ENCODE measurements around the gene KIAA0408.

KIAA0408 gene

DNA sequence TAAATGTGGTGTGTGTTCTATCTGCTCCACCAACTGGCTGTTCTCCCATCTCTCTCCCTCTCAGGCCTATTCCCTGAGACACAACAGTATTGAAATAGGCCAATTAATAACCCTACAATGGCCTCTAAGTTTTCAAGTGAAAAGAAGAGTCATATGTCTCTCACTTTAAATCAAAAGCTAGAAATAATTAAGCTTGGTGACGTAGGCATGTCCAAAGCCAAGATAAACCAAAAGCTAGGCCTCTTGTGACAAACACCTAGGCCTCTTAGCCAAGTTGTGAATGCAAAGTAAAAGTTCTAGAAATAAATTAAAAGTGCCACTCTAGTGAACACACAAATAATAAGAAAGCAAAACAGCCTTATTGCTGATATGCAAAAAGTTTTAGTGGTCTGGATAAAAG is 30.1 kb upstream of the KIAA0408 start:
- H3K36me3 Mint-ChIP-seq (ENCODE audit: low read depth), result peaks cover 30% of the 10 kb centered on the region
- H3K27me3 Mint-ChIP-seq (ENCODE audit: low read depth, poor library complexity), result no peaks in the 10 kb centered on the region
- peaks cover 17% of the 10 kb centered on the region for H3K9me3 Mint-ChIP-seq
- no peak for DNase-seq
- H3K4me1 Mint-ChIP-seq, result no peaks in the 10 kb centered on the region
- no peak overlapping the region for H3K4me3 Mint-ChIP-seq
- no peak overlapping the region for H3K27ac Mint-ChIP-seq
- TF ChIP-seq, protein P1, sequence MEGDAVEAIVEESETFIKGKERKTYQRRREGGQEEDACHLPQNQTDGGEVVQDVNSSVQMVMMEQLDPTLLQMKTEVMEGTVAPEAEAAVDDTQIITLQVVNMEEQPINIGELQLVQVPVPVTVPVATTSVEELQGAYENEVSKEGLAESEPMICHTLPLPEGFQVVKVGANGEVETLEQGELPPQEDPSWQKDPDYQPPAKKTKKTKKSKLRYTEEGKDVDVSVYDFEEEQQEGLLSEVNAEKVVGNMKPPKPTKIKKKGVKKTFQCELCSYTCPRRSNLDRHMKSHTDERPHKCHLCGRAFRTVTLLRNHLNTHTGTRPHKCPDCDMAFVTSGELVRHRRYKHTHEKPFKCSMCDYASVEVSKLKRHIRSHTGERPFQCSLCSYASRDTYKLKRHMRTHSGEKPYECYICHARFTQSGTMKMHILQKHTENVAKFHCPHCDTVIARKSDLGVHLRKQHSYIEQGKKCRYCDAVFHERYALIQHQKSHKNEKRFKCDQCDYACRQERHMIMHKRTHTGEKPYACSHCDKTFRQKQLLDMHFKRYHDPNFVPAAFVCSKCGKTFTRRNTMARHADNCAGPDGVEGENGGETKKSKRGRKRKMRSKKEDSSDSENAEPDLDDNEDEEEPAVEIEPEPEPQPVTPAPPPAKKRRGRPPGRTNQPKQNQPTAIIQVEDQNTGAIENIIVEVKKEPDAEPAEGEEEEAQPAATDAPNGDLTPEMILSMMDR (IDR thresholded peaks at IDR 0.05), result no peak

DNA sequence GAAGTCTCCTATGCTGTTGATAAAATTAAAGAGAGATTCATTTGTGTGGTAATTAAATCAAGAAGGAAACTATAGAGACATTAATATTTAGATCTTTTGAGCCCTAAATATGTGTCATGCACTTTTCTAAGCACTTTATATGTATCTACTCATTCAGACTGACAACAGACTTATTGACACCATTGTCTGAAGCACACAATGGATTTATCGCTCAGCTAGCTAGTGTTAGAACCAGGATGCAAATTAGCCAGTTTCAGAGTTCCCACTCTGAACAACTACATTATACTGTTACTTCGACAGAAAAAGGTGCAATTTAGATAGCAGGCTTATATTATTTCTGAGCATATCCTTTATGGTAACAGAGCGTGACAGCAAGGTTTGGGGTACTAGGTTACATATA is 27.7 kb upstream of the KIAA0408 start:
- DNase-seq, result no peak
- Mint-ChIP-seq H3K36me3 (ENCODE audit: low read depth) (peaks cover 26% of the 10 kb centered on the region), H3K4me1 (no peaks in the 10 kb centered on the region), H3K27me3 (ENCODE audit: low read depth, poor library complexity) (peaks cover 2% of the 10 kb centered on the region), H3K9me3 (peaks cover 16% of the 10 kb centered on the region), H3K27ac (no peak overlapping the region), H3K4me3 (no peak overlapping the region)
- TF ChIP-seq, protein P1 (IDR thresholded peaks at IDR 0.05), result no peak

DNA sequence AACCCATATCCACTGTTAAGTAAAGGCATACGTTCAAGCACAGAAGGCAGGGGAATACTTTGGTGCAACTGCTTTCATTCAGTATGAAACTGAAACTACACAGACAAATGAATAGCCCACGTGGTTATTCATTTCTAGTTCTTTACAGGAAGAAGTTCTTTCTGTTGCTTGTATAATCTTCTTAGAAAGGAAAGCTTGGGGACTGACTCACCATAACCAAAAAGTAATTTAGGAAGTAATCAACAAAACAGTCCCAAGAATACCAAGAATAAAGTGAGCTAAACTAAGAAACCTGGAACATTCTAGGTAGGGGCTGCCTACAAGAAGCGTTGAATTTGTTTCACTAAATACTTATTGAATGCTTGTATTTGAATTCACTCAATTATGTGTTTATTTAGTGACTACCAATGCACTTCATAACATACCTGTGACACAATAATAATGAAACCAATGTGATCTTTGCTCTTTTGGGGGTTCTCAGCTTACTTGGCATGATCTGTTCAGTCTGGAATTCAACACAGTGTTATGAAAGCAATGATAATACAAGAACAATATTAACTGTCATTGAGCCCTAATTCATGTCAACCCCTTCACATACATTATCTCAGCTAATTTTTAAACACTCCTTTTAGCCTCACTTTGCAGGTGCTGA is 25.1 kb upstream of the KIAA0408 start:
- no peaks in the 10 kb centered on the region for H3K4me1 Mint-ChIP-seq
- DNase-seq, result no peak
- no peak overlapping the region for H3K27ac Mint-ChIP-seq
- TF ChIP-seq, protein P1 (IDR thresholded peaks at IDR 0.05), result no peak
- no peaks in the 10 kb centered on the region for H3K9me3 Mint-ChIP-seq
- H3K27me3 Mint-ChIP-seq (ENCODE audit: low read depth, poor library complexity), result peaks cover 2% of the 10 kb centered on the region
- H3K36me3 Mint-ChIP-seq (ENCODE audit: low read depth), result peaks cover 3% of the 10 kb centered on the region
- no peak overlapping the region for H3K4me3 Mint-ChIP-seq

DNA sequence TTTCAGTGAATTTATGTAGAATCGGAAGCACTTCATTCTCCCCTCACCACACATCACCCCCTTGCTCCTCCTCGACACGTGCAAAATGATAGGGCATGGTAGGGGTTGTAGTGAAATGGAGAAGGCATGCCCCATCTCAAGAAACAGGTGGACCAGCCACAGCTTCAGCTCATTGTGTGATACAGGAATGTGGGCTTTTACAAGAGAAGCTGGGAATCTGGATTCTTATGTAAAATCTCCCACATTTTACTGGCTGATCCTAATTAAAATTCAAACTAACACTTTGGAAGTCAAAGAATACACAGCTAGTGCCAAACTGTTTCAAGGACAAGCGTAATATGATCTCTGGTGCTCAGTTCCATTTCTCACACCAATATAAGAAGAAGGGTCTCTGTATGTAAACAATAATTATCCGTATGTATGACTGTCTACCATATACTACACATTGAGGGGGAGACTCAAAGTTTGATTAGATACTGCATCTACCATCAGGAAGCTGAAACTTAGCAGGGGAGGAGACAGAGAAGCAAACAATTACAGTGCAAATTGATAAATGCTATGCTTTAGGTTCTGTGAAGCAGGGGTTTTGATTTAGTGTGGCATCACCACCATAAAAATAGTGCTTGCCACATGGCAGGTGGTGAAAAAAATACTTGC is 24.3 kb upstream of the KIAA0408 start:
- H3K4me1 Mint-ChIP-seq, result no peaks in the 10 kb centered on the region
- H3K9me3 Mint-ChIP-seq, result no peaks in the 10 kb centered on the region
- no peak overlapping the region for H3K4me3 Mint-ChIP-seq
- TF ChIP-seq, protein P1 (IDR thresholded peaks at IDR 0.05), result no peak
- no peak overlapping the region for H3K27ac Mint-ChIP-seq
- no peak for DNase-seq
- peaks cover 2% of the 10 kb centered on the region for H3K27me3 Mint-ChIP-seq (ENCODE audit: low read depth, poor library complexity)
- H3K36me3 Mint-ChIP-seq (ENCODE audit: low read depth), result peaks cover 2% of the 10 kb centered on the region

DNA sequence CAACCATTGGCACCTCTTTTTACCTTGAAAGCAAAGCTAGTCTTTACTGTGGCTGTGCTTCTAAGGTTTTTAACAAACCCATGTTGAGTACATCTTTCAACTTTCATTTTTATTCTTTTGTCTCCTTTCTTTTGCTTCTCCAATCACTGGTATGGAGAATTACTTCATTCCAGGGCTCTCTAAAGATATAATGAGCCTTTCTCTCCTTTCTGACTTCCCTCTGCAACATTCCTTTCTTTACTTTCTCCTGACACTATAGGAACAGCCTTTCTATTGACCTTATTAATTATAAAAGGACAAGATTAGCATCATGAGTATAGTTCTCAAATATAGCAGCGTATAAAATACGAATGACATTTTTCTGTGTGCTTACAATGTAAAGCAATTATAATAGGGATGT is 23.1 kb upstream of the KIAA0408 start:
- no peaks in the 10 kb centered on the region for H3K9me3 Mint-ChIP-seq
- DNase-seq, result no peak
- peaks cover 2% of the 10 kb centered on the region for H3K27me3 Mint-ChIP-seq (ENCODE audit: low read depth, poor library complexity)
- H3K4me1 Mint-ChIP-seq, result no peaks in the 10 kb centered on the region
- peaks cover 14% of the 10 kb centered on the region for H3K36me3 Mint-ChIP-seq (ENCODE audit: low read depth)
- H3K4me3 Mint-ChIP-seq, result no peak overlapping the region
- TF ChIP-seq, protein P1 (IDR thresholded peaks at IDR 0.05), result no peak
- H3K27ac Mint-ChIP-seq, result no peak overlapping the region

DNA sequence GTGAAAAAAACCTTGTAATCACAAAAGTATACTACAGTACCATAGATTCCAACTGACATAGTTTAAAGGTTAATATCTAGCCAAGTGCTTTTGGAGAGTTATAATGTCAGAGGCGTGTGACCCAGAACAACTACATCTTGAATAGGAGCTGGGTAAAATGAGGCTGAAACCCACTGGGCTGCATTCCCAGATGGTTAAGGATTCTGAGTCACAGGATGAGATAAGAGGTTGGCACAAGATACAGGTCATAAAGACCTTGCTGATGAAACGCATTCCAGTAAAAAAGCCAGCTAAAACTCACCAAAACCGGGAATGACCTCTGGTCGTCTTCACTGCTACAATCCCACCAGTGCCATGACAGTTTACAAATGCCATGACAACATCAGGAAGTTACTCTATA is 22.4 kb upstream of the KIAA0408 start:
- H3K4me1 Mint-ChIP-seq, result no peaks in the 10 kb centered on the region
- no peak overlapping the region for H3K27ac Mint-ChIP-seq
- H3K27me3 Mint-ChIP-seq (ENCODE audit: low read depth, poor library complexity), result peaks cover 2% of the 10 kb centered on the region
- TF ChIP-seq, protein P1 (IDR thresholded peaks at IDR 0.05), result no peak
- peaks cover 18% of the 10 kb centered on the region for H3K36me3 Mint-ChIP-seq (ENCODE audit: low read depth)
- no peak overlapping the region for H3K4me3 Mint-ChIP-seq
- H3K9me3 Mint-ChIP-seq, result no peaks in the 10 kb centered on the region
- no peak for DNase-seq

All from nephron progenitor cell (in vitro differentiated cells).